ENCODE measurements around the gene KBTBD6. TPM values are rescaled to one million over a fixed set of nuclear protein-coding genes. Genes with fewer than 3 reads are reported as not detected.

KBTBD6 gene
- total and polyA plus RNA-seq, 4 donors = 2.4 to 10.4 (median 4.8) TPM

DNA sequence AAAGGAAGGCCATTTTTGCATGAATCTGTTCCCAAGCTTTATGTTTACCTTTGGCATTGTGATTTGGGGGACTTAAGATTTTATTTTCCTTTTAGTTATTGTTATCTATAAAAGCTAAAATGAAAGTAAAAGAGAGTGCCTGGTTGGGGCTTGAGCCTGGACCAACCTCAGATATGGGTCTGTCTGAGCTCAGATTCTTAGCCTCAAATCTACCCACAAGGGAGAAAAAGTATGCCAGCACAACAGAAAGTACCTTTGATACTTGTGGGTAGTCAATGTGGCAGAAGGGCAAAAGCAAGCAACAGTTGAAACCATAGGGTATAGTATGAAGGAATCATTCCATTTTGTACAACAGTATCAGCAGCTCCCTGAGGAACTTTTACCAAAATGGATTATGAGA is 26.6 kb upstream of the KBTBD6 start:
- Histone ChIP-seq H3K27ac (ENCODE audit: low read depth in 1 of 2, low read length in 1 of 2) (no peak overlapping the region), H3K9me3 (ENCODE audit: control insufficient read depth in 4 of 4, insufficient read depth in 3 of 4, low read length in 3 of 4) (no peaks in the 10 kb centered on the region), H3K4me3 (no peak overlapping the region), H3K4me1 (ENCODE audit: control insufficient read depth in 5 of 5, insufficient read depth in 5 of 5, low read length in 5 of 5) (no peaks in the 10 kb centered on the region), H3K9ac (ENCODE audit: insufficient read depth in 1 of 2, low read length in 2 of 2) (no peak overlapping the region), H3K36me3 (ENCODE audit: control insufficient read depth in 4 of 4, insufficient read depth in 4 of 4, low read length in 4 of 4) (peaks cover 0 to 4% (median under 1%) of the 10 kb centered on the region in 4 donors), H3K27me3 (ENCODE audit: control insufficient read depth in 3 of 3, insufficient read depth in 3 of 3, low read length in 2 of 3) (no peaks in the 10 kb centered on the region)
- no peak for ATAC-seq (ENCODE audit: insufficient read depth, low FRiP score)
- DNase-seq = no peak
- TF ChIP-seq, protein P1, sequence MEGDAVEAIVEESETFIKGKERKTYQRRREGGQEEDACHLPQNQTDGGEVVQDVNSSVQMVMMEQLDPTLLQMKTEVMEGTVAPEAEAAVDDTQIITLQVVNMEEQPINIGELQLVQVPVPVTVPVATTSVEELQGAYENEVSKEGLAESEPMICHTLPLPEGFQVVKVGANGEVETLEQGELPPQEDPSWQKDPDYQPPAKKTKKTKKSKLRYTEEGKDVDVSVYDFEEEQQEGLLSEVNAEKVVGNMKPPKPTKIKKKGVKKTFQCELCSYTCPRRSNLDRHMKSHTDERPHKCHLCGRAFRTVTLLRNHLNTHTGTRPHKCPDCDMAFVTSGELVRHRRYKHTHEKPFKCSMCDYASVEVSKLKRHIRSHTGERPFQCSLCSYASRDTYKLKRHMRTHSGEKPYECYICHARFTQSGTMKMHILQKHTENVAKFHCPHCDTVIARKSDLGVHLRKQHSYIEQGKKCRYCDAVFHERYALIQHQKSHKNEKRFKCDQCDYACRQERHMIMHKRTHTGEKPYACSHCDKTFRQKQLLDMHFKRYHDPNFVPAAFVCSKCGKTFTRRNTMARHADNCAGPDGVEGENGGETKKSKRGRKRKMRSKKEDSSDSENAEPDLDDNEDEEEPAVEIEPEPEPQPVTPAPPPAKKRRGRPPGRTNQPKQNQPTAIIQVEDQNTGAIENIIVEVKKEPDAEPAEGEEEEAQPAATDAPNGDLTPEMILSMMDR (IDR thresholded peaks at IDR 0.05; ENCODE audit: control extremely low read depth, extremely low read depth) = no peak

DNA sequence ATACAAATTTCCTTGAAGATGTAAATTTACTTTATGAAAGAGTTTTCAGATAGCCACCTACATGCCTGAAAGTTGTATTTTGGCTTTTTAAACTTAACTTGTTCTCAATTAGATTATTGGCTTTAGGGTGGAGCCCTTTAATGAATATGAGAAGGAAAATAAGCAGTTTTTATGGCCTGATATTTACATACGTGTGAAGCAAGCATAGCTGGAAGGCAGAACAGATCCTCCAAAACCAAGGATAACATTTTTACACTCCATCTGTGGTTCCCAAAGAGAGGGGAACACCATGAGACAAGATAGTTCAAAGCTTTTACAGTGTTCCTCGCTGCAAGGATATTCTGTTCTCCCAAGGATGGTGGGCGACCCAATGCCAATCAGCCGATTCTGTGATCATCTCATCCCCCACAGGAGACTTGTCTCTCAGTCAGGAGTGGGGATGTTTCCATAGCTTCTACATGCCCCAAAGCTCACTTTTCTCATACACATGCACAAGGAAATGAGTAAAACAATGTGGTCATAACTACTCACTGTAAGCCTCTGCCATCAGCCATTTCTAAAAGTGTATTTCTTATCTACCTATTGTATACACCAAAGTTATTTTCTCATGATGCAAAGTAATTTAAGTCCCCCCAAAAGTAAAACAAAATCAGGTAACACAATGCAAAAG is 24.6 kb upstream of the KBTBD6 start:
- Histone ChIP-seq H3K9ac (ENCODE audit: insufficient read depth in 1 of 2, low read length in 2 of 2) (no peak overlapping the region), H3K27me3 (ENCODE audit: control insufficient read depth in 3 of 3, insufficient read depth in 3 of 3, low read length in 2 of 3) (no peaks in the 10 kb centered on the region), H3K4me3 (no peak overlapping the region), H3K36me3 (ENCODE audit: control insufficient read depth in 4 of 4, insufficient read depth in 4 of 4, low read length in 4 of 4) (peaks cover 0 to 1% (median 0%) of the 10 kb centered on the region in 4 donors), H3K4me1 (ENCODE audit: control insufficient read depth in 5 of 5, insufficient read depth in 5 of 5, low read length in 5 of 5) (no peaks in the 10 kb centered on the region), H3K9me3 (ENCODE audit: control insufficient read depth in 4 of 4, insufficient read depth in 3 of 4, low read length in 3 of 4) (peaks cover 0 to 5% (median 3%) of the 10 kb centered on the region in 4 donors), H3K27ac (ENCODE audit: low read depth in 1 of 2, low read length in 1 of 2) (no peak overlapping the region)
- ATAC-seq (ENCODE audit: insufficient read depth, low FRiP score) = no peak
- TF ChIP-seq, protein P1 (IDR thresholded peaks at IDR 0.05; ENCODE audit: control extremely low read depth, extremely low read depth) = no peak
- 96 to 97% methylated on average over 4 of the region's 4 CpGs for WGBS, 2 donors
- DNase-seq = no peak

DNA sequence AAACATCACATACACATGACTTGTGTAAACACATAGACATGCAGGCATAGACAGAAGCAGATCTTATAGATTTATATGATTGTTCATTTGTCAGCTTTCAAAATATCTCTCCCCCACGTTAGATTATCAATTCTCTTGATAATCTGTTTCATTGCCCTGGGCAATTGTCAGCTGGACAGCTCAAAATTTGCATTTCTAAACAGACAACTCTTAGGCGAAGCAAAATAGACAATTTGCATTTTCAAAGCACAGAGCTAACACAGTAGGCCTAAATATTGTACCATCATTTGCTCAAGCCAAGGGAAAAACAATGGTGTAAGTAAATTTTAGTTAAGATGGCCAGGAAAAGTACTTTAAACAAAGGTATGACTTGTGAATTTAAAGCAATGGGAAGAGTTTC is 24.0 kb upstream of the KBTBD6 start:
- H3K27me3 ChIP-seq (ENCODE audit: control insufficient read depth in 3 of 3, insufficient read depth in 3 of 3, low read length in 2 of 3) = no peaks in the 10 kb centered on the region
- no peak overlapping the region for H3K4me3 ChIP-seq
- H3K9me3 ChIP-seq (ENCODE audit: control insufficient read depth in 4 of 4, insufficient read depth in 3 of 4, low read length in 3 of 4) = peaks cover 0 to 10% (median 6%) of the 10 kb centered on the region in 4 donors
- no peak overlapping the region for H3K9ac ChIP-seq (ENCODE audit: insufficient read depth in 1 of 2, low read length in 2 of 2)
- no peaks in the 10 kb centered on the region for H3K36me3 ChIP-seq (ENCODE audit: control insufficient read depth in 4 of 4, insufficient read depth in 4 of 4, low read length in 4 of 4)
- no peak overlapping the region for H3K27ac ChIP-seq (ENCODE audit: low read depth in 1 of 2, low read length in 1 of 2)
- ATAC-seq (ENCODE audit: insufficient read depth, low FRiP score) = no peak
- DNase-seq = no peak
- TF ChIP-seq, protein P1 (IDR thresholded peaks at IDR 0.05; ENCODE audit: control extremely low read depth, extremely low read depth) = no peak
- H3K4me1 ChIP-seq (ENCODE audit: control insufficient read depth in 5 of 5, insufficient read depth in 5 of 5, low read length in 5 of 5) = no peaks in the 10 kb centered on the region
- WGBS, 2 donors = 84 to 85% methylated on average over 2 of the region's 2 CpGs

DNA sequence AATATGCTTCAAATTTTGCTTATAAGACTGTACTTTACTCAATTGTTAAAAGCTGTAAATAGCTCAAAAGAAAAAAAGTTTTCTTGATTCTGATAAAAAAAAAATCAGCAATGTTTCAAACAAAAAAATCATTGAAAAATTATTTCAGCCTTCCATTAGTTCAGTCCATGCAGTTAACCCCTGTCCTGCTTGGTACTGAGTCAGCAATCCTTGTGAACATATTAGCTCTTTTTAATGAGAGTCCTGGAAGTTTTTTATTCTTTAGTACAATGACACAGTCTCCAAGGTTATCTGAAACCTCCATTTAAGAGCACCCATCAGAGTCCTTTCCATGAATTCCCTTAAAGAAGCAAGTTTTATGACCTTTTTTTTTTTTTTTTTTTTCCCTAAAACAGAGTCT is 21.4 kb upstream of the KBTBD6 start:
- no peak for ATAC-seq (ENCODE audit: insufficient read depth, low FRiP score)
- TF ChIP-seq, protein P1 (IDR thresholded peaks at IDR 0.05; ENCODE audit: control extremely low read depth, extremely low read depth) = no peak
- H3K27ac ChIP-seq (ENCODE audit: low read depth in 1 of 2, low read length in 1 of 2) = no peak overlapping the region
- H3K4me1 ChIP-seq (ENCODE audit: control insufficient read depth in 5 of 5, insufficient read depth in 5 of 5, low read length in 5 of 5) = no peaks in the 10 kb centered on the region
- peaks cover 1 to 20% (median 10%) of the 10 kb centered on the region in 4 donors for H3K9me3 ChIP-seq (ENCODE audit: control insufficient read depth in 4 of 4, insufficient read depth in 3 of 4, low read length in 3 of 4)
- H3K27me3 ChIP-seq (ENCODE audit: control insufficient read depth in 3 of 3, insufficient read depth in 3 of 3, low read length in 2 of 3) = no peaks in the 10 kb centered on the region
- H3K9ac ChIP-seq (ENCODE audit: insufficient read depth in 1 of 2, low read length in 2 of 2) = no peak overlapping the region
- no peak for DNase-seq
- peaks cover 0 to 8% (median 3%) of the 10 kb centered on the region in 4 donors for H3K36me3 ChIP-seq (ENCODE audit: control insufficient read depth in 4 of 4, insufficient read depth in 4 of 4, low read length in 4 of 4)
- no peak overlapping the region for H3K4me3 ChIP-seq

Measured in lung (tissue), 12 donors.